Fibroblast of skin of left quadriceps (primary cell): ENCODE results near the gene OR4F15.
"Not testable (repeated sequence)": the region's sequence is repeated elsewhere in the genome, so short reads cannot be mapped to it uniquely, and the experiment has no call there.

Source experiments
- DNase-seq, 2 experiments: peaks; one replicate each; pipeline ENCODE4 v3.0.0-alpha.2; 2013; ENCODE audit warnings: low read depth in 2 of 2

The OR4F15 gene, protein sequence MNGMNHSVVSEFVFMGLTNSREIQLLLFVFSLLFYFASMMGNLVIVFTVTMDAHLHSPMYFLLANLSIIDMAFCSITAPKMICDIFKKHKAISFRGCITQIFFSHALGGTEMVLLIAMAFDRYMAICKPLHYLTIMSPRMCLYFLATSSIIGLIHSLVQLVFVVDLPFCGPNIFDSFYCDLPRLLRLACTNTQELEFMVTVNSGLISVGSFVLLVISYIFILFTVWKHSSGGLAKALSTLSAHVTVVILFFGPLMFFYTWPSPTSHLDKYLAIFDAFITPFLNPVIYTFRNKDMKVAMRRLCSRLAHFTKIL

DNA sequence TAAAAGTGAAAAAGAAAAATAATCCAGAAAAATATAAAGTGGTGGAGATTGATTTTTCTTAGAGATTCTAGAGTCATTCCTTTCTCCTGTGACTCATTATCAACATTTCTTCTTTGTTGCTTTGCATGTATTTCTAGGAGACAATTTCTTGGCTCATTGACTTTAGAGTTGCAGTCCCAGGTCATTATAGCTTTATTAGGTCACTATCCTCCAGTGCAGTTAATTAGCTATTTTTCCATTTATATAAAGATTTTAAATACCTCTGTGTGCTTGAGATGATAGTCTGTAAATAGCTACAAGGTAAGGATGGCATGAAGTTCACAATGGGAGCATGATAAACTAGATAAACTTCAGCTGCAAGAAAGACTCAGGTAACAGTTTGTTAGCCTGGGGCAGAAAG, at the start of gene OR4F15:
Gene OR4F15 (plus strand): TSS at position 301 of the 400 bp plus-strand sequence. CDS start 5,985 bp downstream, outside the sequence.
- DNase-seq = no peak

DNA sequence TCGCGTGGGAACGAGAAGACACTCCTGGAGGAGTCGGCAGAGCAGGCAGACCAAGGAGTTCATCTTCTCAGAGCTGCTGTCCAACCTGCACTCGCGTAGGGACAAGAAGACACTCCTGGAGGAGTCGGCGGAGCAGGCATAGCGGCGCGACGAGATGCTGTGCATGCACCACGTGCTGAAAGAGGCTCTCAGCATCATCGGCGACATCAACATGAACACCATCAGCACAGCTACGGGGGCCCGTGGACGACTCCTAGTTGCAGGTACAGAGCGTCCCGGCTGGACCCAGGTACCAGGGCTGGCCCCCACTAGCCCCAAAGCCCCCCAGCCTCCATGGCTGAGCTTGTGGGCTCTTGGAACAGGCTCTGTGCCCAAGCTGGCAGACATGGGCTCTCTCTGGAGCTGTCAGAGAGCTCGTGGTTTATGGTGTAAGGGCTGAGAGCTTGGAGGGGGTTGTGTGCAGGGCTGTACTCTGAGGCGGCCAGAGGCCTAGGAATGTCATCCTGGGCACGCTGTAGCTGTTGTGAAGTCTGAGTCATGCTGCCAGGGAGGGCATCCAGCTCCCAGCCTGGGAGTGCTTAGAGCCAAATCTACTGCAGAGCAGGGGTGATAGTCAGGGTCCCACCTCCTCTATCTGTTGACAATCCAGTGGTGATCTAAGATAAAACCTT, 47.2 kb upstream of the OR4F15 start:
- not testable (repeated sequence) for DNase-seq

DNA sequence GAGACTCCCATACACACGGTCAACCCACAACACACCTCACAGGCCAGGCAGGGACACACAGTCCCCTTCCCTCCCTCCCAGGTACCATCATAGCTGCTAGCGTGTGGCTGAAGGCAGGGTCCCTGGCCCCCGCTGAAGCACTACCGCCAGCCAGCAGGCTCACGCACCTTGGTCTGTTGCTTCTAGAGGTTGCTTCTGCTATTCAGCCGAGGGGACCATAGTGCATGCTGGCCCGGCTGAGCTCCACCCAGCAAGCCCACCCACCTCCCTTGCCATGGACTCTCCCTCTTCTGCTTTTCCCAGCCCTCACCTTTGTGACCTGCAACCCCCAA, 46.7 kb upstream of the OR4F15 start:
- not testable (repeated sequence) for DNase-seq

DNA sequence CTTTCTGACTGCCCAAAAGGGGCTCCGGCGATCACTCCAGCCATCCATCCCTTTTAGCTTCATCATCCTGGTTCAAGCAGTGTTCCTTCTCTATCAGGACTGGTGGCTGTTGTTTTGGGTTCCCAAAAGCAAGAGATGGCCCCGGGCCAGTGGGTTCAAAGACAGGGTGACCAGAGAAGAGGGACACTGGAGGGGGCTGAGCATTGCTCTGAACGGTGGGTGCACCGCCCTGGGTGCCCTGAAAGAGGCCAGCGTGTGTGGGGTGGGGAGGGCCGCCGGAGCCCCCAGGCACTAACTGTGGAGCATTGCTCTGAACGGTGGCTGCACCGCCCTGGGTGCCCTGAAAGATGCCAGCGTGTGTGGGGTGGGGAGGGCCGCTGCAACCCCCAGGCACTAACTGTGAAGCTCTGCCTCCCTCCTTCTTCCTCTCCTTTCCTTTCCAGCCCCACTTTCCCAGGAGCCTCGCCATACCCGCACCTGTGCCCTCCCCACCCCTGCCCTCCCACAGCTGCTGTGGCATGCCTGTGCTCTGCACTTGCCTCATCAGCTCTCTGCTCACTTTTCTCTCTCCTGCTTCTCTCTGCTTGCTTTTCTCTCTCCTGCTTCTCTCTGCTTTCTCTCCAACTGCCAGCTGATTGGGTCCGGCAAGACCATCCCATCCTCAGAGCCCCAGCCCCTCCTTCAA, 46.1 kb upstream of the OR4F15 start:
- no peak for DNase-seq

DNA sequence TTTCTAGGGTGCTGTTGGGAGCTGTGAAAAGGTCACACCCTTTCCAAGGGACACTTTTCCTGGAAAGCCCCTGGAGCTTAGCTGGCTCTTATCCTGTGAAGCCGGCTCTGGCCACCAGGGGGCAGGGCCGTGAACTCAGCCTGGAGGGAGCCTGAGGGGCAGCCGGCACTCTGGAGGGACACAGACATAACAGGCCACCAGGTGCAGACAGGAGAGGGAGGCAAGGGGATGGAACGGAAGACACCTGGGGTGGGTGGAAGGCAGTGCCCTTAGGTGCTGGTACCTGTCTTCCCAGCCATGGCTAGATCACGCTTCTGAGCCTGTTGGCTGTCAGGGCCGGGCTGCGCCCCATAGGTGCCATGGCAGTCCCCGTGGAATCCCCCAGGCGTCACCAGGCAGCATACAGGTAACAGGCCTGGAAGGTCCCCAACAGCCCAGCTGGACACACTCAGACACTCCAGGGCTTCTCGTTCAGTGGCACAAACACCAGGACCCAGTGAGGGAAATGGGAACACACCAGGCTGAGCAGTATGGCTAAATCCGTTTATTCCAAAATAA, 44.8 kb upstream of the OR4F15 start:
- not testable (repeated sequence) for DNase-seq

DNA sequence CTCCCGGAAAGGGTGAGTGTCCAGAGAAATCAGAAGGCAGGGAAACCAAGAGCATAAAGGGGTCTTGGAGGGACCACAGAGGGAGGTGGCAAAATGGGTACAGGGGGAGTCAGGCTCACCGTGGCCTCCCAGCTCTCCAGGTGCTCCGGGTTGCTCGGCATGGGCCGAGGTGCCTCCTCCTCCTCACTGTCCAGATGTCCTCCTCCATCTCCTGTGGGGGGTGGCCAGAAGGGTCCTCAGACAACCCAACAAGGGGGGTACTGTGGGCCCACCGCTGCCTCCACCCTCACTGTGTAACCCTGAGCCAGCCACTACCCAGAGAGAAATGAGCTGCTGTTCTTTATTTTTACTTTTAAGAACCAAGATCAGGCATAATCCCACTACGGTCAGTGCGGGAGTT, 39.1 kb upstream of the OR4F15 start:
- DNase-seq = no peak

DNA sequence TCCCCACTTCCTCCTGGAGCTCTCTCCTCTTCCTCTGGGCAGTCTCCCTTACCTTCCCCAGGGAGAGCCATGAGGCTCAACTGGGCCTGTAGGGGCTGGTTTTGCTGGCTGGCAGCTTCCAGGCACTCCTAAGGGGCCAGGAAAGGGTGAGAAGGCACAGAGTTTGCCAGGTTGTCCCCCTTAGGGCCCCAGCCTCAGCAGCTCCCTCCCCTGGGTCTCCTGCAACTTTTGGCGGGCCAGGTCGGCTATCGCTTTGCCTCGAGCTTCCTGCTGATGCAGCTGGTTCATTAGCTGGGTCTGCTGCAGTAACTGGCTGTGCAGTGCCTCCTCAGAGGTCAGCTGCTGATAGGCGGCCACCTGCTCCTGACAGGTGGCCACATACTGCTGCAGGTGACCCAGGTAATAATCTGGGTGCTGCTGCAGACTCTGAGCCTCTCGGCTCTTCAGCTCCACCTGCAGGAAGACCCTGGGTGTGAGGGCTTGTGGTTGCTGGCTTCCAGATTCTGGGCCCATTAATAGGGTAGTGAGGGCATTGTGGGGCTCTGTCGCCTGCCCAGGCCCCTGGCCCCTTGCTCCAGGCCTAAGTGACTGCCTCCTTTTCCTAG, 38.4 kb upstream of the OR4F15 start:
- no peak for DNase-seq

DNA sequence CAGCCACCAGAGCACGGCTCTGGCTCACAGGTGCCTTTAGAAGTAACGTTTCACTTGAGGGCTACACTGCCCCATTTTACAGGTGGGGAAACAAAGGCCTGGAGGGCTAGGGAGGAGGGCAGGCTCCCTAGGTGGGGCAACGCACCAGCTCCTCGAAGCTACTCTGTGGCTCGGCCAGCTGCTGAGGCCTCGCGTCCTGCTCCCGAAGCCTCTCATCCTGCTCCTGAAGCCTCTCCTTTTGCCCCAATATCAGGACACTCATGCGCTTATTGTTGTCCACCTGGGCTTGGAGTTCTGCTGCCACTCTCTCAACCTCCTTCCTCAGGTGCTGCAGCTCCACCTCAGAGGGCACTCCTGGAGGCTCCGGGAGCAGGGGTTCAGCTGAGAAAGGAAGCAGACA, 36.9 kb upstream of the OR4F15 start:
- DNase-seq = no peak

DNA sequence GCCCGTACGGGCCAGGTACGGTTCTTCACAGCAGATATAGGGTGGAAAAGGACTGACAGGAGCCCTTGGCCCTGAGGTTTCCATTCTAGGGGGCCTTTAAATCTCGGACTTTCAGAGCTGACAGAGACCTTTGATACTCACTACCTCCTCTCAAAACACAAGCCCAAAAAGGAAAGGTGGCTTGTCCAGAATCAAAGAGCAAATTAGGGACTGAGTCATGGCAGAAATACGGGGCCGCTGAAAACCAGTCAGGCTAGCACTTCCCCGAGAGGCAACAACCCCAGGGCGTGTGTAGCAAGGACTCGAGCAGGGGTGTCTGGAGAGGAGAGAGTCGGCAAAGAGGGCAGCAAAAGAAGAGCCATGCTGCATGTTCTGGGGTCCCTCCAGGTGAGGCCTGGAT, 33.4 kb upstream of the OR4F15 start:
- not testable (repeated sequence) for DNase-seq

DNA sequence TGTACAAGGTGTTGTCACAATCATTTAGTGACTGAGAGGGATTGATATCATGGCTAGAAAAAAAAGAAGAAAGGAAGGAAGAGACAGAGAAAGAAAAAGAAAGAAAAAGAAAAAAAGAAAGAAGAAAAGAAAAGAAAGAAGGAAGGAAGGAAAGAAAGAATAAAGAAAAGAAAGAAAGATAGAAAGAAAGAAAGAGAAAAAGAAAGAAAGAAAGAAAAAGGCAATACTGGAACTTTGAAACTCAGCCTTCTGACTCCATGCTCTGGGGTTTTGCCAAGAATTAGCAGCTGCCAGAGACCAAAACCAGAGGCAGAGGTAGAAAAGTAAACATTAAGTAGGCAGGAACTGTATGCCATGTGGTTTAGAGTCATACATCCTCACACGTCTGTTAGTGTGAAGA, 31.8 kb upstream of the OR4F15 start:
- not testable (repeated sequence) for DNase-seq

DNA sequence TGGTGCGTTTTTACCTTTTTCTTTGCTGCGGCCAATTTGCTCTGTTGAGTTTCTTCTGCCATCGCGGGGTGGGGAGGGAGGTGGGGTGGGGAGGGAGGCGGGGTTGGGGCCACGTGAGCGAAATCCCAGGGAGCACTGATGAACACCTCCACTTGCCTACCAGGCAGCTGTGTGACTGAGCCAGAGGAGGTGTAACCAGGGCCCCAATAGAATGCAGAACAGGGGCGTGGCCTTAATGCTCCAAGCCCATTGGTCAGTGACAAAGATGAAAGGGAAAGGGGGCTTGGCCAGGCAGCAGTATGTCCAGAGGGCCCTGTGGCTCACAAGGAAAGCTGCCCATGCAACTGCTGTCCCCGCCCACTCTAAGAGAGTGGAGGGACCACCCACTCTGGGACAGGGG, 30.1 kb upstream of the OR4F15 start:
- no peak for DNase-seq

DNA sequence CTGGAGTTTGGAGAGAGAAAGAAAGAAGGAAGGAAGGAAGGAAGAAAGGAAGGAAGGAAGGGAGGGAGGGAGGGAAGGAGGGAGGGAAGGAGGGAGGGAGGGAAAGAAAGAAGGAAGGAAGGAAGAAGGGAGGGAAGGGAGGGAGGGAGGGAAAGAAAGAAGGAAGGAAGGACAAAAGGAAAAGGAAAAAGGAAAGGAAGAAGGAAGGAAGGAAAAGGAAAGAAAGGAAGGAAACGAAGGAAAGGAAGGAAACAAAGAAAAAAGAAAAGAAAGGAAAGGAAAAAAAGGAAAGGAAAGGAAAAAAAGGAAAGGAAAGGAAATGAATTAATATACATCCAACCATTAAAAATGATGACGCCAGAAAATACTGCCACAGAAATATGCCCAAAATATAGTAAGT, 27.4 kb upstream of the OR4F15 start:
- no peak for DNase-seq

DNA sequence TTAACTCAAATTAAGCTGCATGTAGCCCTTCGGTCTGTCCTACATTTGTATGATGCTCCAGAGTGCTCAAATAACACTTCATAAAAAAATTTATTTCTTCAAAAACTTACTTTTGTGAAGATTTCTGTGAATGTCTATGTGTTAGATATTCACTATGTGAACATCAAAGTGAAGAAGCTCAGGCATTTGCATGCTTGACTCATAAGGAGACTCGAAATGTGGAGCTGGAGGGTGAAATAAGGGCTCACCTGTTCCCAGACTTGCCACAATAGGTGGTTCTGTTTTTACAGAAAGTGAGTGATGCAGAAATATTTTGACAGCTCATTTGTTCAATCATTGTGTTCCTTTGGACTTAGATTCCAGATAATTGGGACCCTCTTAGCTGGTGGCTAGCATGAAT, 25.6 kb upstream of the OR4F15 start:
- not testable (repeated sequence) for DNase-seq

DNA sequence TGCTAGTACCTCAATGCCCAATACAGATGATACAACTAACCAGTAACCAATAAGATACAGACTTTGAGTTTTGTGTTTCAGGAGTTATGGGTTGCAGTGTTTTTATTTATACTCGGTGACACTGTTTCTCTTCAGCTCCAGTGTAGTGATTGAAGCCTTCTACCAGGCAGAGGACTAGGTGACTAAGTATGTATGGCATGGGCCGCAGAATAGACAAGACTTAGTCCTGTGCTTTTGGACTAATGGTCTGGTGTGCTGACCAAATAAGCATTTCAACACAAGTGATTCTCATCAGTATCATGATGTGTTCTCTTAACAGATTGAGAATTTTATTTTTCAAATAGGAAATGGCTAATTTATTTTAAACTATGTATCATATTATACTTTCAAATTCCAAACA, 24.0 kb upstream of the OR4F15 start:
- not testable (repeated sequence) for DNase-seq

DNA sequence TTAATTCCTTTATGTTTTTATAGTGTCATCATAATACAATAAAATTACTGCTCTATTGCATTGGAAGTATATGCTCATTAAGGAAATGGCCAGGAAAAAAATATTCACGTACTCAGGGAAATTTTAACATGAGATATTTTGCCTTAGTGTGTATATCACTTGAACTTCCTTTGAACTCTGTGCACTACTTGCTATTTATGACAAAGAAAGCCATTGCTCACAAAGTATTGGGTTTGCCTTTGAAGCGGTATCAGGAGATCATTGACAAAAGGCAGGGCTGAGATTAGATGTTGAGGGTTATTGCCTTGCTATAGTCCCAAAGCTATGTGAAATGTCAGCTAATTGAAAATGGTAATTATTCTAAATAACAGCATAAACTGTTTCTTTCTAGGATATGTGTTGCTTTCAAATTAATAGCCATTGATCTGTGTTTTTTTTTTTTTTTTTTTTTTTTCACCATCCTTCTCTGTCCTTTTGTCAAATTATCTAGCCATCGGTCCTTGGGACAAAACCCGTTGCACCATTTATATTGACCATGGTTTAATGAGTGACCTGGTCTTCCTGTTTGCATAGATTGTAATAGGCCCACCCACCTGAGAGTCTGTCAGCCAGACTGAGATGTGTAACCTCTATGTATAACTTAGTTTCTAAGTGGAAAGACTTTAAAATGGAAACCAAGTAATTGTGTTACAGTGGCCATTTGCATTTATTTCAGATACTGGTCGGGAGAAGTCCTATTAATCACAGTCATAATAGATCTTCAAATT, 23.3 kb upstream of the OR4F15 start:
- not testable (repeated sequence) for DNase-seq

DNA sequence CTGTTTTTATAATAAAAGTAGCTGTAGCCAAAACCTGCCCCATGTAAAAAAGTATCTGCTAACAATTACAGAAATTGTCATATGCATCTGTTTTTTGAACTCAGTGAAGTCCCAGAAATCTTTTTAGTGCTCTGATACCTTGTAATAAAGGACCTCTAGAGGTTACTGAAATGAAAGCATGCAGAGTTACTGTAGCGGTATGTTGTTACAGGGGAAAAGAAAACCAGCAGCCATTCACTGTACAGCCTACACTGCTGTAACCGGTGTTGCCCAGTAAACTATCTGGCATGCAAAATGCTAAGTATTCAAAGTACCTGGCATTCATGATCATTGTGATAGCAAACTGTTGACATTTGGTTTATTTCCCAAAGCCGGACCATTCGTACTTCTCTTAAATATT, 21.3 kb upstream of the OR4F15 start:
- DNase-seq = not testable (repeated sequence)

DNA sequence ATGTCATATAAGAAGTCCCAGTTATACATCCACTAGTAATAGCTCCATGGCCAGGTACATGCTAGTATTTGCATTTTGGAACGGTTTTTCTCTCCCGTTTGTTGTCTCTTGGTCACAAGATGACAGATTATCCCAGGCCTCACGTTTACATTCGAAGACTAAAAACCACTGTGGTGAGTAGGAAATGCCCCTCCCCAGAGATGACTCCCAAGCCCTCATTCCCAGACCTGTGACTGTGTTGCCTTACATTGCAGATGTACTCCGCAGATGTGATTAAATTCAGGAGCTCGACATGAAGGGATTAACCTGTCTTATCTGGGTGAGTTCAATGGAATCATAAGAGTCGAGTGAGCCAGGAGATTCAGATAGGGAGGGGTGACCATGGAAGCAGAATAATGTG, 18.0 kb upstream of the OR4F15 start:
- not testable (repeated sequence) for DNase-seq

DNA sequence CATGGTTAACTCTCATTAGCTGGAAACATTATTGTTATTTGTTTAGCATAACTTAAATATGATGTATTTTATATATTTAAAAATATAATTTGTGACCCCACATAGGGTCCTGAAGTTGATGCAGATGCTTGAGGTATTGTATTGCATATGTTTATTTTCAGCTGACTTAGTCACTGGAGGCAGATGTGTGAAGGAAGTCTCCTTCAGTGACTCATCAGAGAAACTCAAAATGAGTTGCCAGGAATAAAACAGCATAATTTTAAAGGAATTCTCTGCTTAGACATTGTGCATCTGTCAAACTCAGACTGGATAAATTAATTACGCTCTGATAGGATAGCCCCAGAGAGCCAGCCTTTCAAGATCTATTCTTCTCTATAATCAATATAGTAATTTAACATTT, 16.5 kb upstream of the OR4F15 start:
- DNase-seq = peak; percentile 66 to 71

DNA sequence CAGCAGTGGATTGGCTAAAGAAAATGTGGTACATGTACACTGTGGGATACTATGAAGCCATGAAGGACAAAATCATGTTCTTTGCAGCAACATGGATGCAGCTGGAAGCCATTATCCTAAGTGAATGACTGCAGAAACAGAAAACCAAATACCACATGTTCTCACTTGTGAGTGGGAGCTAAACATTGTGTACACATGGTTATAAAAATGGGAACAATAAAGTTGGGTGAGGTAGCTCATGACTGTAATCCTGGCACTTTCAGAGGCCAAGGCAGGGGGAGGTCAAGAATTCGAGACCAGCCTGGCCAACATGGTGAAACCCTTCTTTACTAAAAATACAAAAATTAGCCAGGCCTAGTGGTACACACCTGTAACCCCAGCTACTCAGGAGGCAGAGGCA, 12.3 kb upstream of the OR4F15 start:
- DNase-seq = no peak

DNA sequence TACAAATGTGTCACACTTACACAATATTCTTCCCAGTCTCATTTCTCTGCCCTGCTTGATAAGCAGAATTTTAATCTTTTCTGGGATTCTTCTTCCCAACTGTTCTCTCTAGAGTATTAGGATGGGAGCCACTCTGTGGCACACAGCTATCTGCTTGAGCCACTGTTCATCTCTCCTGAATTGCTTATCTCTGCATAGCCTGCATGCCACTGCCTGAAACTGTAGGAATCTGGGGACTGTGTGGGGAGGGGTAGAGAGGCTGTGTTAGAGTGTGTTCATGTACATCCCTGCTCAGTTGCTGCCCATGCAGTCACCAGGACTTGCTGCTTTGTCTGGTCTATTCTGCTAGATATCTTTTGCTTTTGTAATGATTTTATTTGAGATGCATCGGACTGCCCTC, 11.0 kb upstream of the OR4F15 start:
- DNase-seq = no peak

DNA sequence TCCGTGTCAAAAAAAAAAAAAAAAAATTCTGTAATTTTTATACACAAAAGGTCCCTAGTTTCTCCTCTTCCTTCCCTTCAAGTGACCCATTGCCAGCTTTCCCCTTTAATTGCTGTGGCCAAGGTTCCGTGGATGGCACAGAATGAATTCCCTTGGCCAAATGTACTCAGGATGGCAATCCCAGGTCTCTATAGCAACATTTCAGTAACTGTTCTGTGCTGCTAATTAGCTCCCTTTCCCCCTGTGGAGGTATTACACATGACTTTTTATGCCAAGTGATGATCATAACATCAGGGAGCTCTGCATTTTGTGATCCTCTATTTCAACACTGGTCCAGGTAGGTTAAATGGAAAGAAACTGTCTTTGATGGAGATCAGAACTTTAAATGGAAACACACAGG, 8.8 kb upstream of the OR4F15 start, which contains the start of gene OR4F6:
Gene OR4F6 (plus strand): TSS at position 301 of the 400 bp plus-strand sequence. CDS start 2,211 bp downstream, outside the sequence.
- DNase-seq = no peak
